ENCODE measurements around the gene ATP2C1. TPM values are rescaled to one million over a fixed set of nuclear protein-coding genes. Genes with fewer than 3 reads are reported as not detected.

Gene ATP2C1
- total and polyA plus RNA-seq, 2 of the 13 experiments (the other 11 are each of a cell fraction or from before 2014, with no cell fraction given), result 32.4 to 37.6 TPM

GRCh38 chr3:130975251-130975650 lies 81.4 kb downstream of the ATP2C1 start:
- Histone ChIP-seq H3K27me3 (ENCODE audit: control insufficient read depth in 1 of 2, insufficient read depth in 2 of 2, low read length in 2 of 2) (no peaks in the 10 kb centered on the region), H3K4me2 (ENCODE audit: low read depth, low read length) (no peak overlapping the region), H3K9ac (ENCODE audit: insufficient read depth, low read depth, low read length) (no peak overlapping the region), H4K20me1 (ENCODE audit: insufficient read depth, low read length) (no peaks in the 10 kb centered on the region), H2AFZ (ENCODE audit: low read length) (no peak overlapping the region), H3K36me3 (replicated peaks in 1 of 2; ENCODE audit: control insufficient read depth in 1 of 2, insufficient read depth in 2 of 2, low read length in 2 of 2) (peaks cover 0 to 2% of the 10 kb centered on the region in 2 experiments; a peak in 3 of 5 replicates), H3K9me3 (ENCODE audit: low read length) (no peaks in the 10 kb centered on the region), H3K4me3 (replicated peaks in 1 of 3; ENCODE audit: insufficient read depth in 1 of 3, low read depth in 2 of 3, low read length in 3 of 3) (no peak overlapping the region), H3K4me1 (ENCODE audit: insufficient read depth, low read length) (no peaks in the 10 kb centered on the region), H3K79me2 (ENCODE audit: insufficient read depth, low read length) (no peaks in the 10 kb centered on the region), H3K27ac (ENCODE audit: extremely low read length, insufficient read depth, low read length) (no peak overlapping the region)
- FAIRE-seq (no peak), DNase-seq (ENCODE audit: low spot score) (no peak), ATAC-seq (peak; percentile 49; the same call in 1 of the 3 replicates)
- ChIA-PET POLR2A (no interaction called here), CTCF (ENCODE audit: low intra/inter-chr PET ratio, low total read pairs) (no interaction called here)
- BruUV-seq (replicated peaks), result no TSS peak
- TF ChIP-seq ZBTB7A (CRISPR knock-in tag; IDR thresholded peaks at IDR 0.05) (no peak), ZNF850 (CRISPR knock-in tag; conservative IDR thresholded peaks at IDR 0.05) (no peak), ZMAT5 (CRISPR knock-in tag; IDR thresholded peaks at IDR 0.05; ENCODE audit: borderline replicate concordance, low read depth) (no peak), NR2C2 (CRISPR knock-in tag; IDR thresholded peaks at IDR 0.05; ENCODE audit: borderline replicate concordance) (no peak), PHF8 (CRISPR knock-in tag; IDR thresholded peaks at IDR 0.05) (no peak), DNMT1 (CRISPR knock-in tag; IDR thresholded peaks at IDR 0.05) (no peak), CREB3 (CRISPR knock-in tag; IDR thresholded peaks at IDR 0.05) (no peak), E2F5 (CRISPR knock-in tag; conservative IDR thresholded peaks at IDR 0.05) (no peak), FLYWCH1 (CRISPR knock-in tag; IDR thresholded peaks at IDR 0.05) (no peak), ZFP90 (CRISPR knock-in tag; IDR thresholded peaks at IDR 0.05; ENCODE audit: borderline replicate concordance) (no peak), ZNF30 (CRISPR knock-in tag; IDR thresholded peaks at IDR 0.05) (no peak)
- intact Hi-C loops (cut with micrococcal nuclease; ENCODE audit: unreplicated experiment) (no loop called here), in situ Hi-C loops (cut with HindIII; ENCODE audit: extremely low pct_ligation_motif_present, low pct_unique_long_range_greater_than_20kb) (no loop called here)
- WGBS (ENCODE audit: low lambda C conversion rate), result 95% methylated on average over 3 of the region's 3 CpGs

All from HepG2 (cell line).